Breast epithelium (tissue), 3 donors: ENCODE data around the gene SP9.

Experiments used
- CTCF ChIP-seq, 3 donors: fragments of 450-650 bp; IDR thresholded peaks; one replicate each; pipeline ENCODE4 v1.5.1; 2016 to 2017; ENCODE audit warnings: antibody characterized with exemption in 3 of 3, mild to moderate bottlenecking in 3 of 3, moderate library complexity in 3 of 3
- POLR2A ChIP-seq: fragments of 450-650 bp; IDR thresholded peaks from one replicate; pipeline ENCODE4 v1.6.1; 2016; ENCODE audit warnings: antibody characterized with exemption, mild to moderate bottlenecking, moderate library complexity
- POLR2AphosphoS5 ChIP-seq, 3 donors: sonication (generic); formaldehyde crosslinking; IDR thresholded peaks; one replicate each; pipeline ENCODE4 v1.6.1; 2017; ENCODE audit warnings: antibody characterized with exemption in 3 of 3

DNA sequence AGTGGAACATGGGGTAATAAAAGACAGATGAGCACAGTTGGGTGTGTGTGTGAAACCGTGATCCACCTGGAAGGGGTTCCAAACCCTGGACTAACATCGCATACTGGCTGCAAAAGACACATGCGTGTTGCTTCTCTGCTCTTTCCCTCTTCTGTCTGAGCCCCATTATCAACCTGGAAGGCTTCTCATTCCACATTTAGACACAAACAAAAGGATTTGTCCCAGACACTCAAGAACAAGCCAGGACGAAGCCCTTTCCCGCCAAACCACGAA is 7.0 kb upstream of the SP9 start:
- no peak for TF ChIP-seq POLR2A
- TF ChIP-seq CTCF (IDR thresholded peaks at IDR 0.05): no peak
- TF ChIP-seq POLR2AphosphoS5 (IDR thresholded peaks at IDR 0.05): no peak
